Stimulated activated CD4-positive, alpha-beta T cell treated with anti-CD3 and anti-CD28 coated beads, Interleukin-4, amount 100 ng/mL, for 48 hours (primary cell): ENCODE data around the gene CCDC148.

Experiments used
- DNase-seq, 2 donors: peaks; one replicate each; pipeline ENCODE4 v3.0.0-alpha.2; 2020; ENCODE audit warnings: low read depth in 2 of 2

The CCDC148 gene

DNA sequence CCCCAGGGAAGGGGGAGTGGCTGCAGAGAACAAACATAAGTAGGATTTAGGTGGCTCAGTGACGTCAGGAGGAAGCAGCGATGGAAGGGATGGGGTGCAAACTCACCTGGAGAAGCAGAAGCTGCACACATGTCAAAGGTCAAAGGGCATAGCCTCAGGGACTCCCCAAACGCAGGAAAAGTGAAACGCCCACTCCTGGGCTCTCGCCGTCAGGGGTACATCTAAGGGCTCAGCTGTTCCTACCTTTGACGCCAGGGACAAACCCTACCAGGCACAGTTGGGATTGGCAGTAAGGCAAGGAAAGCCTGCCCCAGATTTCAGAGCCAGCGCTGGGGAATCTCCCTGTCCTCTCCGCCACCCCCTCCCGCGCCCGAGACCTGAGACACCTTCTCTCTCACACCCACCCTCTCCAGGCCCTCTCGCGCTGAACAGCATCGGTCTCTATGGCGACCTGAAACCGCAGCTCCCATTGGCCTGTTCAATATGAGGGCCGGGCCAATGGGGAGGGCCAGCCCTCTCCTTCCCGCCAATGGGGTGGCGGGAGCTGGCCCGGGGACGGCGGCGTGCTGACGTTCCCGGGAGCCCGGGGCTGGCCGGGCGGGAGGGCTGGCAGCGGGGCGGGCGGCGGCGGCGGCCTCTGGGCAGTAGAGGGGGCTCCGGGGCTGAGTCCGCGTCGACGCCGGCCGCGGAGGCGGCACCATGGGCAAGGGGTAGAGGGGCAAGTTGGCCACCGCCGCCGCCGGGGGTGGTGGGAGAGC is at the start of gene CCDC148, which contains the start of gene PKP4:
Gene CCDC148 (minus strand): TSS at position 445 of the 758 bp plus-strand sequence. CDS start 314 bp downstream, at position 131.
Gene PKP4 (plus strand): TSS at position 644 of the 758 bp plus-strand sequence. CDS start 76,233 bp downstream, outside the sequence.
- DNase-seq = peak; percentile 78 to 87

DNA sequence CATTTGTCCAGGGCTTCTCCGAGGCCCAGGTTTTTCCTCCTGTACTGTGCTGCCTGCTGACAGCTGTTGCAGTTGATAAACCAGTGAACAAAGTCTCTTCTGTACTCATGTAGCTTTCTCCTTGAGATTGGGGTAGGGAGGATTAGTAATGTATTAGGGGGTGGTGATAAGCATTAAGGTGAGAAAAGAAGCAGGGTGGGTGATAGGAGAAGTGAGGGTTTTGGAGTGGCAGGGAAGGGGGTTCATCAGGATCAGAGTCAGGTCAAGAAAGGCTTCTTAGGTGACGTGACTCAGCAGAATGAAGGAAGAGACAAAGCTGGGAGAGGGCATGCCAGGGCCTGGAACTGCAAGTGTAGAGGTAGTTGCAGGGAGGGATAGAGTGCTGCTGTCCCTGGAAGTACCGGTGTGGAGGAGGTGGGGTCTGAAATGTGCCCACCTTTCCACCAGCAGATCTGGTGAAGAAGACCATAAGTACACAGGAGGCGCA is 48.9 kb upstream of the CCDC148 start:
- no peak for DNase-seq

DNA sequence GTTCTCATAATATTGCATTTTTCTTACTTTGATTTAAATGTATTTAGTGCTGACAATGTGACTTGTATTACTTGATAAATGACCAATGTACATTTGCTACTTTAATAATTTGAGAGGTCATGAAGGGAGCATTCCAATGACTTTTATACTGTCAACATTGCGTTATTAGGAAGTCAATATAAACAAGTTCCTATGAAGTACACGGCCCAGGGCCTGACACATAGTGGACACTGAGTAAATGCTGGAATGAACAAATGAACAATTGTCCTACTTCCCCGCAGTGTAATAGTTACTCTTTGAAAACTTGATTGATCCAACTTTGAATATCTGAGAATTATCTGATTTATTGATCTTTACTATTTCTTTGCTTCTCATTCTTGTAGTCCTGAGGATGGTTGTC is 47.5 kb upstream of the CCDC148 start:
- DNase-seq = no peak

DNA sequence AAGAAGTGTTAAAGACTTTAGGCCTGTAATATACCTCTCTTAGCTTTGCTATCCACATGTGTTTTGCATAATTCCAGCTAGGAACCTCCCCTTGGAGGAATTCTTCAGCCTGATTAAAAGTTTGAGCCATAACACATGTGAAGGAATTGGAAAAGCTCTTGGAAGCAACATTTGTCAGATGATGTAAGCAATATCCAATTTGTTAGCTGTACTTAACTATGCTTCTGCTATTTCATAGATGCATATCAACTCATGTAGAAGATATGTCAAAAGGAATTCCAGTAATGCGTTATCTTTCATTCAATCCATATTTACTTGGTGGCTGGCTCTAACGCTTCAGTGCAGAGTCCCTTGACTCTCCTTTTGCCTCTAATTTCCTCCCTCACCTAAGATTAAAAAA is 46.4 kb upstream of the CCDC148 start:
- no peak for DNase-seq

DNA sequence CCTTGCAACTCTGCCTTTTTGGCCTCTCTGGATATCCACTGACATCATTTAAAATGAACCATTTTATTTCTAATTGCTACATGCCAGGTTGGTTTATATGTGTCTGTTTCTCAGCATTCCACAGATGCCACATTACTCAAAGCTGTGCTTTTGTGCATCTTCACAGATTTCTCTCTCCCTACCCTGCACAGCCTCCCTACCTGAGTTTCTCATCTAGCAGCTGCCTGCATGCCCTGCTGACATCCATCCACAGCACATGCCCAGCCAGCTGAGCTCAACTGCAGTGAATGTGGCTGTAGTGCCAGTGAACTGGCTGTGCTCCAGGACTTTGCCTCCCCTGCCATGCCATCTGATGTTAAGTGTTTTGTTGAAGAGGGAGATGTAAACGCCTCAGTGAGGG is 44.7 kb upstream of the CCDC148 start:
- DNase-seq = no peak

DNA sequence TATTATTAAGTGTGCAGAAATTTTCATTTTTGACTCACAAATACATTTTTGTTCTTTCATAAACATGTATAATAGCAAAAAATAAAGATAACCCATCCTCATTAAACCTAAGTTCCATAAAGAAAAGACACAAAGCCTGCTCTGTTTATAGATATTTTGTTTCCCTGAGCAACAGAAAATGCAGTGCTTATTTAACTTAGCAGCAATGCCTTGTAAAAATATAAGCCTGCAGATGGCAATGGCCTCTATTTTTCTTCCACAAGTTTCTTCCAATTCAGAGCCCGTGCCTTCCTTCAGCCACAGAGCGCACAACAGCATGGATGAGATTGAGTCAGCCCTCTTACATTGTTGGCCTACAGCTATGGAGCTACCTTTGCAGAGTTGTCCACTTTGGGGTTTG is 43.8 kb upstream of the CCDC148 start:
- DNase-seq = no peak

DNA sequence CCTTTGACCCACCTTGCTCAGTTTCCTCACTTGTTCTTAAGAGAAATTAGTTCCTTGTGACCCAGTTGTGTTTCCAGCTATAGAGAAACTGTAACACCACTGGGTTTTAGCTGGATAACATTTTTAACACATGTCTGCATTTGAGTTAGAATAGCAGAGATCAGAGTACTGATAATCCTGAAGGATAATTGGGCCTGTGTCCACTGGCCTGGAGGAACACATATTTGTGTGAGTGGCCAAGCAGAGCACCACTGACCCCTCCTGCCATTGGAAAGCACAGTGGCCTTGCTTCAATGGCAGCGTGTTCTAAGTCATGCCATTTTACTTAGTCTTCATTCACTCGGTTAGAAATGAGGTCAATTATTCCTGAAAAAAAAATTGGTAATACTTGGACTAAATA is 42.8 kb upstream of the CCDC148 start:
- no peak for DNase-seq

DNA sequence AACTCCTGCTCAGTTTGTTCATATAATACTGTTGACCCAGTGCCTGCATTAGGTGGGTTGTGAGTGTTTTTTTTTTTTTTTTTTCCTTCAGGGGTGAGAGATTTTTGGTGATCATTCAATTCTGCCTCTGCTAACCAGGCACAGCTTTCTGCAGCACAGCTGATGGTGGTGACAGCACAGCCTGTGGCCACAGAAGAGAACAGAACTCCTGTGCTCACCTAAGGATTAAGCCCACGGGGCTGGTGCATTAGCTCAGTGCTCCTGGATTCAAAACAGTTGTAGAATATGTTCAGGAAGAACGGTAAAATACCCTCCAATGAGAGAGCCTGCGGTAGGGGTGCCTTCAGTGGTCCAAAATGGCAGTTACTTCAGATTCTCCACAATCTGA is 42.2 kb upstream of the CCDC148 start:
- no peak for DNase-seq

DNA sequence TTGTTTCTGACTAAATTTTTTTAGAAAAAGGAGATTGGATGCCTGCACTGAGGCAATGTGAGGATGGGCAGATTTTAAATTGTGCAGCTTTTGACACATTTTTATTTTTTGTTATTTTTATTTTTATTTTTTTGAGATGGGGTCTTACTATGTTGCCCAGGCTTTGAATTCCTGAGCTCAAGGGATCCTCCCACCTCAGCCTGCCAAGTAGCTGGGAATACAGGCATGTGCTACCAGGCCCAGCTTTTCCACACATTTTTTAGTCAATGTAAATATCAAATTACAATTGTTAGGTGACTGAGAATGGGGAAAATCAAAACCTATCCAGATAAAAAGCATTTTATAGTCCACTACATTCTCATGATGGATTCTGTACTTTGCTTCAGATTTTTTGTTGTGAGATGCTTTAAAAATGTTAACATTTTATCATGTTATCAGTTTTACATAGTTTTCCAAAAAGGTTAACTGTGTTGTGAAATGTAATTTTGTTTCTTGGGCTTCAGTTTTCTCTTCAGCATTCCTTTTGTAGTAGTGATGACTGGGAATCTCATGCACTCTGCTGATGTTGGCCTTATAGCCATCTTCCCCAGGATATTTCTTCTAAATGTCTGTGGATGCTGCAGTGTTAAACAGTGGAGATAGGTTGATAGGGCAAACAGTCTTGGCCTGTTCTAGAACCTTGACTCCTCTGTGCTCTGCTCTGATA is 41.6 kb upstream of the CCDC148 start:
- no peak for DNase-seq

DNA sequence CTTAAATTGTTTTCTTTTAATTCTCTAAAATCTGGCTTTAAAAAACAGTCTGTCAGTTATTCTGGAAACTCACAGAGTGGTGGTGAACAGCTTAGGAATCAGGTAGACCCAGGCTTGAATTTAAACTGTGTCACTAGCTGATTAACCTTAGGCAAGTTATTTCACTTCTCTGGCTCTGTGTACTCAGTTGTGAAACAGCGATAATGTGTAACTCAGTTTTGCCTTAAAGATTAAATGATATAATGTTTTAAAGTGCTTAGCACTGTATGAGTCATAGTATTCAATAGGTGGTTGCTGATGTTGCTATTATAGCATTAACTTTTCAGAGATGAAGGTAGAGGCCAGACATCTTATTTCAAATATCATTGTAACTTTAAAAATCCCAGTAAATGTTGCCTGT is 40.9 kb upstream of the CCDC148 start:
- no peak for DNase-seq

DNA sequence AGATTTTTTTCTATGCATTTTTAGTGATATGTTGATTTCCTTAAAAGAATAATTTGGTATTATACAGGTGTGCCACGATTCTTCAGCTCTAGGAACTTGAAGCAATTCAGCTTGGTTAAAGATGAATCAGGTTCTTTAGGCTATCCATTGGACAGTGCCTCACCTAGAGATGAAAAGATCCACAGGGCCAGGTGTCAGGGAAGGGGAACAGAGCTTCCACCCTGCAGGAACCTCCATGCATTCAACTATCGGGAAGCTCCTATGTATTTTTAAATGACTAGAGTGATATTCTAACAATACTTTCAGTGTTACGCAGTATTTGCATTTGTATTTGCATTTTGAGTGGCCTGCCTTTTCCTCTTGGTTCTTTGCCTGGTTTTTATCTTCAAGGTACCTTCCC is 40.4 kb upstream of the CCDC148 start:
- DNase-seq = no peak

DNA sequence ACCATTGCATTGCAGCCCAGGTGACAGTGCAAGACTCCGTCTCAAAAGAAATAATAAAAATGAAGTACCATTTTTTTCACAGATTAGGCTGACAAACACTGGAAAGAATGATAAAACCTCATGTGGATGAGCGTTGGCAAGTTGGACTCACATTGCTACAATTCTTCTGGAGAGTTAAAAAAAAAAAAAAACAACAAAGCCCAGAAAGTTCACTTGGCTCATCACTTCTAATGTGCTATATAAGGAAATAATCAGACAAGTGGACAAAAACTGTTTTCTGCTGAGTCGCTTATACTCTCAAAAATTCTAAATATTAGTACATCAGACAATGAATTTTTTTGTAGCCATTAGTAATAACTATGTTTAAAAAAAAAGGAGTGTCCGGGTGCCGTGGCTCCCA is 38.6 kb upstream of the CCDC148 start:
- DNase-seq = no peak

DNA sequence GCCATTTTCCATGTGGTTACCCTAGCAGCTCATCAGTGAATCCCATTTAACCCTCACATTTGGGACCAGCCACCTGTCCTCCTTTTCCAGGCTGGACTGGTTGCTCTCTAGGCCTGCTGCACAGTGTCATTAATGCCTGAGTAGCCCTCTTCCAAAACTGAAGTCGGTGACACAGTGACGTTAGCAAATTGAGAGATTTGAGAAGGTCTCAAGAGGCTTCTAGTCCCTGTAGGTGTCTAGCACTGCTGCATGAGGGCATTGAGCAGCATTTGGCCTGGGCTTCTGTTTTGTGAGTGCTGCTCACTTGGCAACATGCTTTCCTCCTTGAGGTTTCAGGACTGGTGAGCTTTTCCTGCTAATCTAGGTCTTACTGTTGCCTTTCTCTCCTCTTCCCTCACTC is 36.9 kb upstream of the CCDC148 start:
- DNase-seq = no peak

DNA sequence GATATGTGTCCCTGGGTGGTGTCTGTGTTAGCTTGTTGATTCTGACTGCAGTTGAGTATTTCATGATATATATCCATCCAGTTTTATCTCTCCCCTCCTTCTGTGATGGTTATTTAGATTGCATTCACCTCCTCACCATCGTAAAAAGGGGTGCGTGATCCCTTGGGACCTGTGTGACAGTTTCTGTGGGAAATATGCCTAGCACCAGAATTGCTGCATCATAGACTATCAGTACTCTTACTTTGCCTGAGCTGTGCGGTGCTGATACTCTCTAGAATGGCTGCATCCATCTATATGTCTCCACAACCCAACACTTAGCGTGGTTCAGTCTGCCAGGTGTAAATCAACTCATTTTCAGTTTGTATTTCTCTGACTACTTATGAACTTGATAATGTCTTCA is 34.5 kb upstream of the CCDC148 start:
- DNase-seq = no peak

DNA sequence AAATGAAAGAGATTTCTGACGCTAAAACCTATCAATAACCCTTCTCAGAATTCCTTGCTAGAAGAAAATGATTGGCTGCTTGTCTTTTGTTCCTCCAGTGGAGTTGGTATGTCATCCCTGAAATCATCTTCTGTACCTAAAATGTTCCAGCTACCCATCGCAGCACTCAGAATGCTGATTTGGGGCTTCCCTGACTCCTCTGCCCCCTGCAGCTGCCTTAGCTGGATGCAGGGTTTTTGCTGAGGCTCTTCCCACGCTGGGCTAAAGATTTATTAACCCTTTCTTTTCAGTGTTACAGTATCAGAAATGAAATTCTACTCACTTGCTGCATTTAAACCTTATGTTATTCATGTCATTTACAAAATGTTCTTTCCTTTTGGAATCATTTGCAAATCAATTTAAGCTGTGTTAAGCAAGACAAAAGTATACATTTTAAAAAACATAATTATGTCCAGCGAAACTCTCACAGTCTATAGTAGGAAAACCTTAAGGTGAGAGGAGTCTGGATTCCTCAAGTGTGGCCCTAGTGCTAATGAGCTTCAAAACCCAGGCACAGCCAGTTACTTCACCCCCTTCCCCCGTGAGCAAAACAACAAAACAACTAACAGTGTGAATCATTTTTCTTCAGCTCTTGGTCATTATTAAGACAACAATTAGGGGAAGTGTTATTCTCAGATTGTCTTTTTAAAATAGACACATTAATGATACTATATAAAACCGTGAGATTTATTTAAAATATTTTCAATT is 33.0 kb upstream of the CCDC148 start:
- DNase-seq = no peak

DNA sequence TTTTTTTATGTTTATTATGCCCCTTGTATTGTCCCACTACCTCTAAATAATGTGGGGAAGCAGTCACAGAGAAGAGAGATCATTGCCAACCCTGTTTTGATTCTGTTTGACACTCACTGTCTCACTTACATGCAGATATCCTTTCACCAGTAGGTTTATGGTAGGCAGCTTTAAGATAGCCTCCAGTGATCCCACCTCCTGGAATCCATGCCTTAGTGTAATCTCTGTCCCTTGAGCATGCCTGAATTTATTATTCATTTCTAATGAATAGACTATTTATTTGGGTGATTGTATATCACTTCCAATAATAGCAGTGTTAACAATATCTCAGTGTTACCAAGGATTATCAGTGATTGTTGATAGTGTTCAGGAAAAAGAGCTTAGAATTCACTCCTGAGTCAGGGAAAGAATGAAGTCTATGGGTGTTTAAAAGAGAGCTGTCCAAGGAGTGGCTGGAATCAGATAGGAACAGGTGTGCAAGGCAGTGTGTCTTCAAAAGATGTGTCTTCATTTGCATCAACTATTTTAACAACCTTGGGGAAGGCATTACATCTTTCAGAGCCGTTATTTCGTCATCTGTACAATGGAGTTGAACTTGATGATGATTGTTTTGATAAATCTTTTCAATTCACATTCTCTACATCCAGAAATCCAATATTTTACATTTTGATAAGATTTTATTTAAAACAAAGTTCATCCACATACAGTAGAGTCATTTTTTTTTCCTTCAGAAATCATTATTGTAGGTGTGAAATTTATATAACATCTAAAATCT is 32.1 kb upstream of the CCDC148 start:
- no peak for DNase-seq

DNA sequence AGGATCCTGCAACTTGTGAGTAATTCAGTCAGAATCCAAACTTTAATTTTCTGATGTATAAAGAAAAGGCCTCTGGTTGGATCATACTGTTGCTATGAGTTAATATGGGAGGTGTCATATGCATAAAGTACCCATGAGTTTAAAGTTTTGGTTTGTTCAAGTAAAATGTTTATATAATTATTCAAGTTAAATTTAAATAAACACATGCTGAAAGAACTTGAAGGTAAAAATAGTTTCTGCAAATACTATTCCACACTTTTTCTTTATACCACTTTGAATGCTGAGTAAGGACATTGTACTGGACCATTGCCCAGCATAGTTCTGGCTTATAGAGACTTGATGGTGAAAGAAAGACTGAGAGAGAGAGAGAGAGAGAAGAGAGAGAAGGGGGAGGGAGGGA is 30.9 kb upstream of the CCDC148 start:
- no peak for DNase-seq

DNA sequence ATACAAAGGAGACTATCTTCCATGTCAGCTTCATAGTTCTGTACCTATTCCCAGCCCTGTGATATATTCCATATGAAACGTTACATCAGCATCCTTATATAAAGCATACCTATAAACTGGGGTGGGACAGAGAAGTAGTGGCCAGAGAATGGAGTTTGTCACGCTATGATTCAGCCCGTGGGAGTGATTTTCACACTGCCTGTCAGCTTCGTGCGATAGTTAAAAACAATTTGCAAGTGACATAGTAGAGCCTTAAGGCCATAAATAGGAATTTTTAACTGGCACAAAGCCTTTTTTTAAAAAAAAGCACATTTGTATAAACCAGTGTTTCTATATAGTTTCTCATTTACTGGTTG is 30.4 kb upstream of the CCDC148 start:
- no peak for DNase-seq

DNA sequence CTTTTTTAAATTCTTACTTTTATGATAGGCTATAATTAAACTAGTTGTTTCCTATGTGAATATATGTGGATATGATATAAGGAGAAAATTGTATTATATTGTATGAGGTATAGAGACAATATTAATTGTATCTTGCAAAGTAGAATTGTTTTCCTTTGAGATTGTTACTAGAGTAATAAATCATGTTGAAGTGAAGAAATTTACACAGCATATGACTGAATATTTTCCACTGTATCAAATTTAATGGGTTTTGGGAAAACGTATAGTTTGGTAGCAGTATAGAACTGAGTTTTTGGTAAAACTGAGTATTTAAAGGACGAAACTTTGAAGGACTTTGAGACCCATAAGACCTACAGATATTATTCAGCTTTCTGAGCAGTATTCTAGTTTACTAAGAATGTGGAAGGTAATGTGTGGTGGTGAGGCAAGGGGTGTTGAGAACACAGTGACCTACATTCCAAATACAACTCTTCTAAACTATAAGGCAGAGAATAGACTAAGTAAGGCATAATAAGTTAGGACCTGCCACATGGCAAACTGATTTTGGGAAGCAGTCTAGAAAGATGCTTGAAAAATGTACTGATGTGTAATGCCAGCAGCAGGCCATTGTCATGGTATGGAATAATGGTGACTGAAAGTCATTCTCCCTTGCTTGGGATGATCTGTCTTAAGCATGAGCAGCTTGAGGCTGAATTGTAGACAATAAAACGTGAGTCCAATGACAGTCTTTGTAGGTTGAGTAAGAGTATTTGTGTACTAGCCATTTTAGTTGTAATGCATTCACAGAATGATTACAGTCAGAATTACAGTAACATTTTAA is 29.8 kb upstream of the CCDC148 start:
- DNase-seq = no peak

DNA sequence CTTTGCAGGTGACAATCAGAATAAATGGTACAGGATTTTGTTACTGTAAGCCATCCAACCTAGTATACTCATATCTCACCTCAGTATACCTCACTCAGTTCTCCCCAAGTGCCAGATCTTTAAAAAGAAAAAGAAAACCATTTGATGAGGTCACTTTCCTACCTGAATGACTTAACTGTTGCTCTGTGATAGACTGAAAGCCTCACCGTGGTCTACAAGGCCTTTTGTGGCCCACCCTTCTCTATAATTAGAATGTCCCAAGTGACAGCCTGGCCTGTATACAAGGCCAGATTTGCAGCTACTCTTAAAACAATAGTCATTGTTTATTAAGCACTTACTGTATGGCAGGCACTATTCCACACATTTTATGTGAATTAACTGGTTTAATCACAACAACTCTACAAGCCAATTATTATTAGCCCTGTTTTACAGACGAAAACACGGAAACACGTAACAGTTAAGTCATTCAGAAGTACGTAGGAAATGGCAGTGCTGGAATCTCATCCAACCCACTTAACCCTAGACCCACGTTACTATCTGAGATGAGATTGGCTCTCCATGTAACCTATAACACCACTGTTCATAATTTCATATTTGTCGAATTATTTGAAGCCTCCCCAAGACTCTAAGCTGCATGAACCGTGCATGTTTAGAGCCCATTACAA is 28.5 kb upstream of the CCDC148 start:
- DNase-seq = no peak
